K562 (cell line): ENCODE results near the gene SOX6. TPM values are rescaled to one million over a fixed set of nuclear protein-coding genes. Genes with fewer than 3 reads are reported as not detected.

Source experiments
- BHLHE40 ChIP-seq: IDR thresholded peaks from 2 replicates; pipeline ENCODE4 v1.6.1; 2011; ENCODE audit warnings: low read length, improper control_type of control experiment
- CCAR2 ChIP-seq: fragments of 200-400 bp; formaldehyde crosslinking; IDR thresholded peaks from 2 replicates; pipeline ENCODE4 v1.6.1; 2017; ENCODE audit warnings: mild to moderate bottlenecking, low read depth, low read length
- CREM ChIP-seq: IDR thresholded peaks from 2 replicates; pipeline ENCODE4 v1.6.1; 2014; ENCODE audit warnings: antibody characterized with exemption, low read depth
- CXXC5 ChIP-seq: fragments of 250-450 bp; sonication (Bioruptor Pico); IDR thresholded peaks from 2 replicates; pipeline ENCODE4 v1.8.0; 2022; ENCODE audit warnings: inconsistent platforms, mild to moderate bottlenecking, moderate library complexity
- EHMT2 ChIP-seq: fragments of 450-650 bp; IDR thresholded peaks from 2 replicates; pipeline ENCODE4 v1.6.1; 2018; ENCODE audit warnings: antibody characterized with exemption
- FOXK1 ChIP-seq: sonication (generic); formaldehyde crosslinking; IDR thresholded peaks from 2 replicates; pipeline ENCODE4 v1.8.0; 2022; ENCODE audit warnings: missing genetic modification reagents, mild to moderate bottlenecking, borderline replicate concordance
- GTF2B ChIP-seq: IDR thresholded peaks from 2 replicates; pipeline ENCODE4 v1.6.1; 2011; ENCODE audit not compliant: insufficient read length; ENCODE audit errors: extremely low read depth
- HNRNPK ChIP-seq: fragments of 200-400 bp; formaldehyde crosslinking; IDR thresholded peaks from one replicate; pipeline ENCODE4 v1.6.1; 2018; ENCODE audit warnings: mild to moderate bottlenecking, low read depth, low read length; ENCODE audit not compliant: poor library complexity, severe bottlenecking
- KDM1A ChIP-seq, 2 experiments: fragments of 450-650 bp; IDR thresholded peaks; 2 replicates each; pipeline ENCODE4 v1.6.1; 2016; ENCODE audit warnings: mild to moderate bottlenecking in 2 of 2
- MCM7 ChIP-seq, 2 experiments: fragments of 450-650 bp; IDR thresholded peaks; 2 replicates each; pipeline ENCODE4 v1.6.1; 2016 to 2018
- PREB ChIP-seq: sonication (generic); formaldehyde crosslinking; IDR thresholded peaks from 2 replicates; pipeline ENCODE4 v1.8.1; 2023; ENCODE audit warnings: mild to moderate bottlenecking, missing genetic modification reagents
- RFX1 ChIP-seq: fragments of 450-650 bp; IDR thresholded peaks from 2 replicates; pipeline ENCODE4 v1.6.1; 2016; ENCODE audit warnings: mild to moderate bottlenecking, moderate library complexity
- SMARCE1 ChIP-seq: fragments of 450-650 bp; IDR thresholded peaks from 2 replicates; pipeline ENCODE4 v1.7.1; 2016; ENCODE audit warnings: mild to moderate bottlenecking
- SRSF7 ChIP-seq: fragments of 200-400 bp; formaldehyde crosslinking; optimal IDR thresholded peaks from 2 replicates; pipeline ENCODE3; 2017; ENCODE audit warnings: mild to moderate bottlenecking, low read depth, low read length
- STAT5B ChIP-seq: fragments of 250-450 bp; sonication (Bioruptor Pico); IDR thresholded peaks from 2 replicates; pipeline ENCODE4 v1.8.0; 2021; ENCODE audit warnings: mild to moderate bottlenecking, inconsistent platforms
- ZNF143 ChIP-seq: sonication (generic); formaldehyde crosslinking; IDR thresholded peaks from 2 replicates; pipeline ENCODE4 v1.9.0; 2022; ENCODE audit warnings: mild to moderate bottlenecking, missing genetic modification reagents
- ZNF239 ChIP-seq: fragments of 250-450 bp; sonication (Bioruptor Pico); IDR thresholded peaks from 2 replicates; pipeline ENCODE4 v1.4.0; 2020; ENCODE audit warnings: mild to moderate bottlenecking
- ZNF280B ChIP-seq: fragments of 250-450 bp; sonication (Bioruptor Pico); IDR thresholded peaks from 2 replicates; pipeline ENCODE4 v1.5.1; 2021; ENCODE audit warnings: mild to moderate bottlenecking
- ZNF354B ChIP-seq: fragments of 250-450 bp; sonication (Bioruptor Pico); IDR thresholded peaks from 2 replicates; pipeline ENCODE4 v1.4.0; 2020
- ZNF583 ChIP-seq: fragments of 250-450 bp; sonication (Bioruptor Pico); IDR thresholded peaks from 2 replicates; pipeline ENCODE4 v1.4.0; 2020
- ZNF696 ChIP-seq: fragments of 250-450 bp; sonication (Bioruptor Pico); conservative IDR thresholded peaks from 2 replicates; pipeline ENCODE4 v1.4.0; 2020; ENCODE audit warnings: mild to moderate bottlenecking, moderate library complexity
- ZNF780A ChIP-seq: fragments of 250-450 bp; sonication (Bioruptor Pico); IDR thresholded peaks from 2 replicates; pipeline ENCODE4 v1.5.0; 2021; ENCODE audit warnings: mild to moderate bottlenecking
- polyA plus RNA-seq, 8 experiments: library from polyadenylated mRNA; depleted of rRNA in 4 of 8; stranded (reverse) in 5 of 8; unstranded in 3 of 8; fragments of >200 nt; fragmentation: Nextera tagmentation in 2 of 8; fragmentation: Illumina TruSeq in 1 of 8; extraction: Ambion mirVana in 2 of 8; extraction: Trizol in 1 of 8; gene quantifications; 2 replicates each; pipeline versions ENCODE4 v1.2.1 to v1.2.3, GENCODE V29; 2011 to 2014; ENCODE audit warnings: inconsistent platforms in 1 of 8, missing spikeins in 1 of 8
- total RNA-seq, 7 experiments: library from RNA; depleted of rRNA in 6 of 7; stranded (reverse); fragments of >200 nt in 6 of 7; fragmentation: Illumina TruSeq in 2 of 7; extraction: Trizol in 2 of 7; gene quantifications; 2 replicates each; pipeline versions ENCODE4 v1.2.1 to v1.2.3, GENCODE V29; 2011 to 2021; ENCODE audit warnings: low replicate concordance in 1 of 7
- TF ChIP-seq, protein P1 (sequence below): fragments of 250-450 bp; sonication (Bioruptor Pico); IDR thresholded peaks from 2 replicates; pipeline ENCODE4 v1.9.0; 2021; ENCODE audit warnings: mild to moderate bottlenecking
- TF ChIP-seq, protein P2 (sequence below): IDR thresholded peaks from 2 replicates; pipeline ENCODE4 v1.6.1; 2012; ENCODE audit warnings: low read depth, low read length, improper control_type of control experiment, borderline replicate concordance

The SOX6 gene
- total and polyA plus RNA-seq, 9 of the 15 experiments (the other 6 are each of a cell fraction or from before 2014, with no cell fraction given) = 0.89 to 8.7 (median 5.7) TPM

GRCh38 chr11:16337421-16338213 lies 18.7 kb downstream of the SOX6 start (continued):
- TF ChIP-seq HNRNPK (no peak), EHMT2 (no peak), ZNF780A (CRISPR knock-in tag) (no peak), ZNF354B (CRISPR knock-in tag) (no peak), STAT5B (CRISPR knock-in tag) (no peak), CXXC5 (CRISPR knock-in tag) (peak; percentile 19; the same call in 1 of the 2 replicates), ZNF280B (CRISPR knock-in tag) (no peak), SMARCE1 (peak; percentile 93), CREM (no peak; the same call in 1 of the 2 replicates), ZNF143 (CRISPR knock-in tag) (no peak), ZNF583 (CRISPR knock-in tag) (no peak), PREB (no peak), FOXK1 (CRISPR knock-in tag) (no peak), ZNF696 (no peak), BHLHE40 (no peak), MCM7 (IDR thresholded peaks at IDR 0.05) (no peak), RFX1 (no peak), KDM1A (IDR thresholded peaks at IDR 0.05) (peak; percentile 98), GTF2B (no peak), CCAR2 (no peak), ZNF239 (CRISPR knock-in tag) (peak; percentile 8; the same call in 1 of the 2 replicates), SRSF7 (no peak)
- TF ChIP-seq, protein P1, sequence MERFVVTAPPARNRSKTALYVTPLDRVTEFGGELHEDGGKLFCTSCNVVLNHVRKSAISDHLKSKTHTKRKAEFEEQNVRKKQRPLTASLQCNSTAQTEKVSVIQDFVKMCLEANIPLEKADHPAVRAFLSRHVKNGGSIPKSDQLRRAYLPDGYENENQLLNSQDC (CRISPR knock-in tag) = no peak
- TF ChIP-seq, protein P2, sequence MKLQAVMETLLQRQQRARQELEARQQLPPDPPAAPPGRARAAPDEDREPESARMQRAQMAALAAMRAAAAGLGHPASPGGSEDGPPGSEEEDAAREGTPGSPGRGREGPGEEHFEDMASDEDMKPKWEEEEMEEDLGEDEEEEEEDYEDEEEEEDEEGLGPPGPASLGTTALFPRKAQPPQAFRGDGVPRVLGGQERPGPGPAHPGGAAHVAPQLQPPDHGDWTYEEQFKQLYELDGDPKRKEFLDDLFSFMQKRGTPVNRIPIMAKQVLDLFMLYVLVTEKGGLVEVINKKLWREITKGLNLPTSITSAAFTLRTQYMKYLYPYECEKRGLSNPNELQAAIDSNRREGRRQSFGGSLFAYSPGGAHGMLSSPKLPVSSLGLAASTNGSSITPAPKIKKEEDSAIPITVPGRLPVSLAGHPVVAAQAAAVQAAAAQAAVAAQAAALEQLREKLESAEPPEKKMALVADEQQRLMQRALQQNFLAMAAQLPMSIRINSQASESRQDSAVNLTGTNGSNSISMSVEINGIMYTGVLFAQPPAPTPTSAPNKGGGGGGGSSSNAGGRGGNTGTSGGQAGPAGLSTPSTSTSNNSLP = peak; percentile 84
